ENCODE data around the gene EPS15.

DNA sequence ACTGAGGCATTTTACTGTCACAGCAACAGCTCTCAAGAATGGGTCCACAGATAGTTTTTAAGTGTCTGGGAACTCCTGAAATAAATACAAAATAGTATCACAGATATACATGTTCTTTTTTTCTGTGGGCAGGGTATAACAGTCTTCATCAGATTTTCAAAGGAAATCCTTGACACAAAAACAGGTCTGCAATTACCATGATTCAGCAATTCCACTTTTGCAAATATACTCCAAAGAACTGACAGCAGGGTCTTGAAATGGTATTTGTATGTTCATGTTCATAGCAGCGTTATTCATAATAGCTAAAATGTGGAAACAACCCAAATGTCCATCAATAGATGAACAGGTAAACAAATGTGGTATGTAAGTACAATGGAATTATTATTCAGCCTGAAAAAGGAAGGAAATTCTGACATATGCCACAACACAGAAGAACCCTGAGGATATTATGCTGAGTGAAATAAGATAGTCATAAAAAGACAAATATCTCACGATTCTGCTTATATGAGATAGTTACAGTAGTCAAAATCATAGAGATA lies 85.0 kb downstream of the EPS15 start:
- TF ChIP-seq ZNF24 (IDR thresholded peaks at IDR 0.05) = no peak
- no peak for TF ChIP-seq JUN (IDR thresholded peaks at IDR 0.05; ENCODE audit: borderline replicate concordance, low read depth, low read length)
- TF ChIP-seq JUN (CRISPR knock-in tag; IDR thresholded peaks at IDR 0.05; ENCODE audit: borderline replicate concordance) = no peak
- TF ChIP-seq, protein P1, sequence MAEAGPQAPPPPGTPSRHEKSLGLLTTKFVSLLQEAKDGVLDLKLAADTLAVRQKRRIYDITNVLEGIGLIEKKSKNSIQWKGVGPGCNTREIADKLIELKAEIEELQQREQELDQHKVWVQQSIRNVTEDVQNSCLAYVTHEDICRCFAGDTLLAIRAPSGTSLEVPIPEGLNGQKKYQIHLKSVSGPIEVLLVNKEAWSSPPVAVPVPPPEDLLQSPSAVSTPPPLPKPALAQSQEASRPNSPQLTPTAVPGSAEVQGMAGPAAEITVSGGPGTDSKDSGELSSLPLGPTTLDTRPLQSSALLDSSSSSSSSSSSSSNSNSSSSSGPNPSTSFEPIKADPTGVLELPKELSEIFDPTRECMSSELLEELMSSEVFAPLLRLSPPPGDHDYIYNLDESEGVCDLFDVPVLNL (CRISPR knock-in tag; IDR thresholded peaks at IDR 0.05; ENCODE audit: low read depth) = no peak
- no peak for TF ChIP-seq HDAC6 (IDR thresholded peaks at IDR 0.05; ENCODE audit: low read depth, low read length)
- TF ChIP-seq CREBBP (IDR thresholded peaks at IDR 0.05; ENCODE audit: low read depth, low read length) = no peak
- no peak for TF ChIP-seq EP300 (IDR thresholded peaks at IDR 0.05; ENCODE audit: low read length)
- no peak for TF ChIP-seq ZNF274 (IDR thresholded peaks at IDR 0.05; ENCODE audit: borderline replicate concordance, low read depth, low read length)
- TF ChIP-seq, protein P2, sequence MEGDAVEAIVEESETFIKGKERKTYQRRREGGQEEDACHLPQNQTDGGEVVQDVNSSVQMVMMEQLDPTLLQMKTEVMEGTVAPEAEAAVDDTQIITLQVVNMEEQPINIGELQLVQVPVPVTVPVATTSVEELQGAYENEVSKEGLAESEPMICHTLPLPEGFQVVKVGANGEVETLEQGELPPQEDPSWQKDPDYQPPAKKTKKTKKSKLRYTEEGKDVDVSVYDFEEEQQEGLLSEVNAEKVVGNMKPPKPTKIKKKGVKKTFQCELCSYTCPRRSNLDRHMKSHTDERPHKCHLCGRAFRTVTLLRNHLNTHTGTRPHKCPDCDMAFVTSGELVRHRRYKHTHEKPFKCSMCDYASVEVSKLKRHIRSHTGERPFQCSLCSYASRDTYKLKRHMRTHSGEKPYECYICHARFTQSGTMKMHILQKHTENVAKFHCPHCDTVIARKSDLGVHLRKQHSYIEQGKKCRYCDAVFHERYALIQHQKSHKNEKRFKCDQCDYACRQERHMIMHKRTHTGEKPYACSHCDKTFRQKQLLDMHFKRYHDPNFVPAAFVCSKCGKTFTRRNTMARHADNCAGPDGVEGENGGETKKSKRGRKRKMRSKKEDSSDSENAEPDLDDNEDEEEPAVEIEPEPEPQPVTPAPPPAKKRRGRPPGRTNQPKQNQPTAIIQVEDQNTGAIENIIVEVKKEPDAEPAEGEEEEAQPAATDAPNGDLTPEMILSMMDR (IDR thresholded peaks at IDR 0.05 in 2 of 3, conservative IDR thresholded peaks at IDR 0.05 in 1 of 3; ENCODE audit: insufficient read depth in 2 of 3, low read depth in 1 of 3, low read length in 3 of 3) = no peak
- TF ChIP-seq, protein P3, sequence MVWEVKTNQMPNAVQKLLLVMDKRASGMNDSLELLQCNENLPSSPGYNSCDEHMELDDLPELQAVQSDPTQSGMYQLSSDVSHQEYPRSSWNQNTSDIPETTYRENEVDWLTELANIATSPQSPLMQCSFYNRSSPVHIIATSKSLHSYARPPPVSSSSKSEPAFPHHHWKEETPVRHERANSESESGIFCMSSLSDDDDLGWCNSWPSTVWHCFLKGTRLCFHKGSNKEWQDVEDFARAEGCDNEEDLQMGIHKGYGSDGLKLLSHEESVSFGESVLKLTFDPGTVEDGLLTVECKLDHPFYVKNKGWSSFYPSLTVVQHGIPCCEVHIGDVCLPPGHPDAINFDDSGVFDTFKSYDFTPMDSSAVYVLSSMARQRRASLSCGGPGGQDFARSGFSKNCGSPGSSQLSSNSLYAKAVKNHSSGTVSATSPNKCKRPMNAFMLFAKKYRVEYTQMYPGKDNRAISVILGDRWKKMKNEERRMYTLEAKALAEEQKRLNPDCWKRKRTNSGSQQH (CRISPR knock-in tag; IDR thresholded peaks at IDR 0.05) = no peak
- TF ChIP-seq, protein P4, sequence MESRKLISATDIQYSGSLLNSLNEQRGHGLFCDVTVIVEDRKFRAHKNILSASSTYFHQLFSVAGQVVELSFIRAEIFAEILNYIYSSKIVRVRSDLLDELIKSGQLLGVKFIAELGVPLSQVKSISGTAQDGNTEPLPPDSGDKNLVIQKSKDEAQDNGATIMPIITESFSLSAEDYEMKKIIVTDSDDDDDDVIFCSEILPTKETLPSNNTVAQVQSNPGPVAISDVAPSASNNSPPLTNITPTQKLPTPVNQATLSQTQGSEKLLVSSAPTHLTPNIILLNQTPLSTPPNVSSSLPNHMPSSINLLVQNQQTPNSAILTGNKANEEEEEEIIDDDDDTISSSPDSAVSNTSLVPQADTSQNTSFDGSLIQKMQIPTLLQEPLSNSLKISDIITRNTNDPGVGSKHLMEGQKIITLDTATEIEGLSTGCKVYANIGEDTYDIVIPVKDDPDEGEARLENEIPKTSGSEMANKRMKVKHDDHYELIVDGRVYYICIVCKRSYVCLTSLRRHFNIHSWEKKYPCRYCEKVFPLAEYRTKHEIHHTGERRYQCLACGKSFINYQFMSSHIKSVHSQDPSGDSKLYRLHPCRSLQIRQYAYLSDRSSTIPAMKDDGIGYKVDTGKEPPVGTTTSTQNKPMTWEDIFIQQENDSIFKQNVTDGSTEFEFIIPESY (CRISPR knock-in tag; IDR thresholded peaks at IDR 0.05) = no peak
- no peak for TF ChIP-seq HMG20A (CRISPR knock-in tag; conservative IDR thresholded peaks at IDR 0.05)
- TF ChIP-seq RFX5 (IDR thresholded peaks at IDR 0.05; ENCODE audit: low read depth, low read length) = no peak

Data from K562 (cell line).